ENCODE results near the gene DNM3.

The DNM3 gene

GRCh38 chr1:172069051-172069450 lies 227.8 kb downstream of the DNM3 start (continued):
- no peak for TF ChIP-seq TOX (CRISPR knock-in tag; IDR thresholded peaks at IDR 0.05; ENCODE audit: borderline replicate concordance)
- TF ChIP-seq OSR1 (CRISPR knock-in tag; IDR thresholded peaks at IDR 0.05), result no peak
- TF ChIP-seq ARNTL (CRISPR knock-in tag; IDR thresholded peaks at IDR 0.05; ENCODE audit: borderline replicate concordance, low read depth), result no peak
- TF ChIP-seq ZNF8 (CRISPR knock-in tag; IDR thresholded peaks at IDR 0.05), result no peak
- no peak for TF ChIP-seq ZNF565 (CRISPR knock-in tag; conservative IDR thresholded peaks at IDR 0.05; ENCODE audit: low read depth)
- no peak for TF ChIP-seq TCF4 (CRISPR knock-in tag; IDR thresholded peaks at IDR 0.05; ENCODE audit: borderline replicate concordance)

DNA sequence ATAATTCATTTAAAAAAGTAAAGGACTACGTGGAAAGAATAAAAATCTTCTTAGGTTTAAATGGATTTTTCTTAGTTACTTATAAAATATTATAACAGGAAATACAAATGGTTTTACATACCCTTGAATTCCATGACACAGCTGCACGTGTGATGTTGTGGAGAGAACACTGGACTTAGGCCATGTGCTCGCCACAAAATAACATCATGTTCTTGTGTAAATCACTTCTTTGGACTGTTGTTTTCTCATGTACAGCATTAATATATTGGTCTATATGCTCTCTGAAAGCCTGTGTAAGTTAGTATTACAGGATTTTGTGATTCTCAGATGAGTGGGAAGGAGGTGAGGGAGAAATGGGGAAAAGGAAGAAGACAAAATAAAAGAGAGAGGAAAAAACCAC lies 228.2 kb downstream of the DNM3 start:
- TF ChIP-seq TOX (CRISPR knock-in tag; IDR thresholded peaks at IDR 0.05; ENCODE audit: borderline replicate concordance) (no peak), ISL1 (CRISPR knock-in tag; IDR thresholded peaks at IDR 0.05) (no peak), TSHZ2 (CRISPR knock-in tag; IDR thresholded peaks at IDR 0.05) (no peak), PATZ1 (CRISPR knock-in tag; IDR thresholded peaks at IDR 0.05; ENCODE audit: borderline replicate concordance) (no peak), GLIS3 (CRISPR knock-in tag; IDR thresholded peaks at IDR 0.05) (no peak), ZNF70 (CRISPR knock-in tag; IDR thresholded peaks at IDR 0.05) (no peak), ESRRG (CRISPR knock-in tag; IDR thresholded peaks at IDR 0.05) (no peak), ZC3H10 (CRISPR knock-in tag; IDR thresholded peaks at IDR 0.05) (no peak), PPARA (CRISPR knock-in tag; IDR thresholded peaks at IDR 0.05; ENCODE audit: borderline replicate concordance) (no peak), CSDC2 (CRISPR knock-in tag; IDR thresholded peaks at IDR 0.05) (no peak), ARNTL (CRISPR knock-in tag; IDR thresholded peaks at IDR 0.05; ENCODE audit: borderline replicate concordance, low read depth) (no peak), CREB5 (CRISPR knock-in tag; IDR thresholded peaks at IDR 0.05; ENCODE audit: low read depth) (no peak), ZNF8 (CRISPR knock-in tag; IDR thresholded peaks at IDR 0.05) (no peak), ZFP3 (CRISPR knock-in tag; IDR thresholded peaks at IDR 0.05) (no peak), RARB (CRISPR knock-in tag; IDR thresholded peaks at IDR 0.05) (no peak), OSR1 (CRISPR knock-in tag; IDR thresholded peaks at IDR 0.05) (no peak), ZFP30 (CRISPR knock-in tag; IDR thresholded peaks at IDR 0.05) (no peak), ZNF565 (CRISPR knock-in tag; conservative IDR thresholded peaks at IDR 0.05; ENCODE audit: low read depth) (no peak)
- TF ChIP-seq, protein P1, sequence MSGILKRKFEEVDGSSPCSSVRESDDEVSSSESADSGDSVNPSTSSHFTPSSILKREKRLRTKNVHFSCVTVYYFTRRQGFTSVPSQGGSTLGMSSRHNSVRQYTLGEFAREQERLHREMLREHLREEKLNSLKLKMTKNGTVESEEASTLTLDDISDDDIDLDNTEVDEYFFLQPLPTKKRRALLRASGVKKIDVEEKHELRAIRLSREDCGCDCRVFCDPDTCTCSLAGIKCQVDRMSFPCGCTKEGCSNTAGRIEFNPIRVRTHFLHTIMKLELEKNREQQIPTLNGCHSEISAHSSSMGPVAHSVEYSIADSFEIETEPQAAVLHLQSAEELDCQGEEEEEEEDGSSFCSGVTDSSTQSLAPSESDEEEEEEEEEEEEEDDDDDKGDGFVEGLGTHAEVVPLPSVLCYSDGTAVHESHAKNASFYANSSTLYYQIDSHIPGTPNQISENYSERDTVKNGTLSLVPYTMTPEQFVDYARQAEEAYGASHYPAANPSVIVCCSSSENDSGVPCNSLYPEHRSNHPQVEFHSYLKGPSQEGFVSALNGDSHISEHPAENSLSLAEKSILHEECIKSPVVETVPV (CRISPR knock-in tag; IDR thresholded peaks at IDR 0.05), result no peak
- TF ChIP-seq, protein P2, sequence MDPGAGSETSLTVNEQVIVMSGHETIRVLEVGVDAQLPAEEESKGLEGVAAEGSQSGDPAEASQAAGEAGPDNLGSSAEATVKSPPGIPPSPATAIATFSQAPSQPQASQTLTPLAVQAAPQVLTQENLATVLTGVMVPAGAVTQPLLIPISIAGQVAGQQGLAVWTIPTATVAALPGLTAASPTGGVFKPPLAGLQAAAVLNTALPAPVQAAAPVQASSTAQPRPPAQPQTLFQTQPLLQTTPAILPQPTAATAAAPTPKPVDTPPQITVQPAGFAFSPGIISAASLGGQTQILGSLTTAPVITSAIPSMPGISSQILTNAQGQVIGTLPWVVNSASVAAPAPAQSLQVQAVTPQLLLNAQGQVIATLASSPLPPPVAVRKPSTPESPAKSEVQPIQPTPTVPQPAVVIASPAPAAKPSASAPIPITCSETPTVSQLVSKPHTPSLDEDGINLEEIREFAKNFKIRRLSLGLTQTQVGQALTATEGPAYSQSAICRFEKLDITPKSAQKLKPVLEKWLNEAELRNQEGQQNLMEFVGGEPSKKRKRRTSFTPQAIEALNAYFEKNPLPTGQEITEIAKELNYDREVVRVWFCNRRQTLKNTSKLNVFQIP (CRISPR knock-in tag; IDR thresholded peaks at IDR 0.05; ENCODE audit: borderline replicate concordance, low read depth), result no peak
- ATAC-seq, result no peak

DNA sequence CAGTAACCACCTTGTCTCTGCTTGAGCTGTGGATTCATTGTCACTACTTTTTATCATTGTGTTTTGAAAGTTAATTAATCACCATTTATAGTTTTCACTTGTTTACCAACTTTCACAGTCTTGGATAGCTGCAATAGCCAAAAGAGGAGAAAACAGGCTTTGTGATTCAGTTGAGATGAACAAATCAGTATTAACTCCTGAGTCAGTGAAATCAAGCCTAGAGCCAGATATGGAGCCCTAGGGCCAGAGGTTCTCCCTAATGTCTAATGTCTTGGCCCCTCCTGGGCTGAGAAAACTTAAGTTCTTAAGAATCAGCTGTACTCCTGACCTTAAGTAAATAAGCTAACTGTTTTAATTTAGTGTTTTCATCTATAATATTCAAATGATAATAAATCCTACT lies 228.8 kb downstream of the DNM3 start:
- no peak for ATAC-seq
- TF ChIP-seq, protein P2 (CRISPR knock-in tag; IDR thresholded peaks at IDR 0.05; ENCODE audit: borderline replicate concordance, low read depth), result no peak
- no peak for TF ChIP-seq CREB5 (CRISPR knock-in tag; IDR thresholded peaks at IDR 0.05; ENCODE audit: low read depth)
- TF ChIP-seq RARB (CRISPR knock-in tag; IDR thresholded peaks at IDR 0.05), result no peak
- TF ChIP-seq ZNF8 (CRISPR knock-in tag; IDR thresholded peaks at IDR 0.05), result no peak
- TF ChIP-seq PPARA (CRISPR knock-in tag; IDR thresholded peaks at IDR 0.05; ENCODE audit: borderline replicate concordance), result no peak
- TF ChIP-seq ZNF565 (CRISPR knock-in tag; conservative IDR thresholded peaks at IDR 0.05; ENCODE audit: low read depth), result no peak
- TF ChIP-seq TCF4 (CRISPR knock-in tag; IDR thresholded peaks at IDR 0.05; ENCODE audit: borderline replicate concordance), result no peak
- TF ChIP-seq CSDC2 (CRISPR knock-in tag; IDR thresholded peaks at IDR 0.05), result no peak
- TF ChIP-seq ZFP30 (CRISPR knock-in tag; IDR thresholded peaks at IDR 0.05), result no peak
- TF ChIP-seq OSR1 (CRISPR knock-in tag; IDR thresholded peaks at IDR 0.05), result no peak
- TF ChIP-seq ARNTL (CRISPR knock-in tag; IDR thresholded peaks at IDR 0.05; ENCODE audit: borderline replicate concordance, low read depth), result no peak
- no peak for TF ChIP-seq ESRRG (CRISPR knock-in tag; IDR thresholded peaks at IDR 0.05)
- no peak for TF ChIP-seq GLIS3 (CRISPR knock-in tag; IDR thresholded peaks at IDR 0.05)
- no peak for TF ChIP-seq SNAI2 (CRISPR knock-in tag; IDR thresholded peaks at IDR 0.05)
- TF ChIP-seq ZNF70 (CRISPR knock-in tag; IDR thresholded peaks at IDR 0.05), result no peak
- TF ChIP-seq PATZ1 (CRISPR knock-in tag; IDR thresholded peaks at IDR 0.05; ENCODE audit: borderline replicate concordance), result no peak

Measured in SK-N-SH treated with all-trans-retinoic acid at 6 μM for 48 hours (cell line).